Measurements from ENCODE around the gene DLL1.
"Not testable (repeated sequence)": the region's sequence is repeated elsewhere in the genome, so short reads cannot be mapped to it uniquely, and the experiment has no call there.

The DLL1 gene

DNA sequence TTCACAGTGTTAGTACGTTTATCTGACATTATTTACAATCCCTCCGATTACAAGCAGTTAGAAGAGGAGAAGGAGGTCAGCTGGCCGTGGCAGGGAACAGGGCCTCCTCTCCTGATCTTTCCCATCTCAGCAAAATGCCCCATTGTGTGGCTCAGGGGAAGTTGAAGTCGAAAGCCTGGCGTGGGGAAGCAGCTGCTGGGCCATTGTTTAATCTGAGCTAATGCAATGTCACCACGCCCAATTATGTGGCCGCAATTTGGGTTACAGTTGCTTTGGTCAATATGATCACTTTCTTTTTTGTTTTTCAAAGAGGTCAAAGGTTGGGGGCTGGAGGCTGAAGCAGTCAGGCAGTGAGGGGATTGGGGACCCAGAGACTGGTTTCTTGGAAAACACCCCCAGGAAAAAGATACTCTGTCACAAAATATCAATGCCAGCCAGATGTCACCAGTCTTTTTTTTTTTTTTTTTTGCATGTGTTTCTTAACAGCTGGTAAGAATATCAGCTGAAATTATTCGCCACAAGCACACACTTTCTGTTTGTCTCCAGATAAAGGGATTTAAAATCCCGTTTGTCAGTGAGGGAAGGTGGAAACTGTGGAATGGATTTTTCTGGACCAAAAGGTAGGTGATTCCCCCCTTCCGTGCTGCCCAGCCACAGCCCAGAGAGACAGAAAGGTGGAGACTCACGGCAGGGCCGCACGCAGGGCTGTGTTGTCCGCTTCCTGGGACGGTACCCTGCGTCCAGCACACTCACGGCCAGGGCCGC, 24.6 kb downstream of the DLL1 start:
- DNase-seq (ENCODE audit: low read depth), result no peak

GRCh38 chr6:170265655-170266054, 25.2 kb downstream of the DLL1 start:
- no peak for DNase-seq (ENCODE audit: low read depth)

DNA sequence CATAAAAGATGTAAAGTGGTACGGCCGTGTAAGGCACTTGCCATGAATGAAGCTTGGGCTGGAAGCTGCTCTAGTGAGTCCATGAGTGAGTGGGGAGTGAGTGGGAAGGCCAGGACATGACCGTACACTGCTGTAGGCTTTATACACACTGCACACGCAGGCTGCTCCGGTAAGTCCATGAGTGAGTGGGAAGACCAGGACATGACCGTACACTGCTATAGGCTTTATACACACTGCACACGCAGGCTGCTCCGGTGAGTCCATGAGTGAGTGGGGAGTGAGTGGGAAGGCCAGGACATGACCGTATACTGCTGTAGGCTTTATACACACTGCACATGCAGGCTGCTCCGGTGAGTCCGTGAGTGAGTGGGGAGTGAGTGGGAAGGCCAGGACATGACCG, 26.2 kb downstream of the DLL1 start:
- DNase-seq (ENCODE audit: low read depth), result not testable (repeated sequence)

DNA sequence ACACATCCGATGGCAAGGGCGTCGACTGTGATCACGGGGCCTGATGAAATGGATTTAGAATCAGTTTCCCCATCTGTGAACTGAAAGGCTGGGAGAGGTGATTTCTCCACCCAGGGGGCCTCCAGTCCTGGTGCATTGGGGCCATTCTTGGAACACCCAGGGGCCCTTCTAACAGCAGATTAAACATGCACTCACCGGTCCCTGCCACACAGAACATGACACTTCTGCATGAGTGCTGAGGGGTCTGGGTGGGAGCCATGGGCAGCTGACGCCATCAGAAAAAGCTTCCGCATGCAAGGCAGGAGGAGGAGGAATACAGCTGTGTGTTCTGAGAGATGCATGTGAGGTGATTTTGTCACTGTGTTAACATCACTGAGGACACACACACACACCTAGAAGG, 26.8 kb downstream of the DLL1 start:
- DNase-seq (ENCODE audit: low read depth), result no peak

DNA sequence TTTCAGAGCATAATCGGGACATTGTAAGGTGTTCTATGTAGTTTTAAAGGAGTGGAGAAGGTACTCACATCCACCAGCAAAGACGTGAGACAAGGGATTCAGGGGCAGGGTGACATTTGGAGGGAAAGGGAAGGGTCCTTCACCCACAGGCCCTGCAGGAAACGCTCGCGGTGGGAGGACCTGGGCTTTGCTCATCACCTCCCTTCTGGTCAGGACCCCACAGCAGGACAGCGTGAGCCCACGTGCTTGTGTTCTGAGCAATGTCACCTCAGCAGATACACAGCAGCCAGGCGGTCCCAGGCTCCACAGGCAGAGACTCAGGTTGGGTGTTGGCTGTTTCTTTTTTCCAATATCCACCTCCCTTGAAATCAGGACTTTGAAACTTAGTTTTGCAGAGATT, 27.5 kb downstream of the DLL1 start:
- DNase-seq (ENCODE audit: low read depth), result no peak

- no peak for DNase-seq (ENCODE audit: low read depth)
Observed at GRCh38 chr6:170262489-170263088, 28.3 kb downstream of the DLL1 start.

DNA sequence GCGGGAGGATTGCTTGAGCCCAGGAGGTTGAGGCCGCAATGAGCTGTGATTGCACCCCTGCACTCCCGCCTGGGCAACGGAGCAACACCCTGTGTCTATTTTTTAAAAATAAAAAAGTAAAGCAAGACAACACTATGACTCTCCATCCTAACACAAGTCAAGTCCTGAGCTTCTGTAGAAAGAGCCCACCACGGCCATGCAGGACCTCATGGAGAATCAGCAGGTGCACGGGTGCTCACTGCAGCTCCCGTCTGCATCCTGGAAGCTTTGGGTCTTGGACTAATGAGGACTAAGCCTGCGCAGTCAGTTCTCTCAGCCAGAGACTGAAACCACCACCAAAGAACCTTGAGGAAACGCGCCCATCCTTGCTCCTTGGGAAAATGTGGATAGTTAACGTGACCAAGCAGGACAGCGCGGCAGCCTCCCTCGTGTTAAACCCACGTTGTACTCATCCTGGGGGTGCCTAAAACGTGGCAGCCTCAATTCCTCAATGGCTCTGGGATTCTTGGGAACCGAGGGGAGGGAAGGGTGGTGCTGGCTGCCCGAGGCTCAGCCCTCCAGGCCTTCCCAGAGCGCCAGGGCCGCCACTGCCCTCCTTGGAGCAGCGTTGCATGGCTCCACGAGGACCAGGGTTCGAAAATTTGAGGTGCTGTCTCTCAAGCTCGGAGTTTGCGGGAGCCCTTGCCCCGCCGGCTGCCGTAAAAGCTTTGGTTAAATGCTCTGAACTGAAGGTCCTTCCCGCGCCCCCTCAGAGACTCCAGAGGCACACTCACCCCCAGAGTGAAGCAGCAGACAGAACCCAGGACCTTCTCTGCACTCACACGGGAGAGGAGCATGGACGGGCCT, 29.0 kb downstream of the DLL1 start:
- DNase-seq (ENCODE audit: low read depth), result no peak

DNA sequence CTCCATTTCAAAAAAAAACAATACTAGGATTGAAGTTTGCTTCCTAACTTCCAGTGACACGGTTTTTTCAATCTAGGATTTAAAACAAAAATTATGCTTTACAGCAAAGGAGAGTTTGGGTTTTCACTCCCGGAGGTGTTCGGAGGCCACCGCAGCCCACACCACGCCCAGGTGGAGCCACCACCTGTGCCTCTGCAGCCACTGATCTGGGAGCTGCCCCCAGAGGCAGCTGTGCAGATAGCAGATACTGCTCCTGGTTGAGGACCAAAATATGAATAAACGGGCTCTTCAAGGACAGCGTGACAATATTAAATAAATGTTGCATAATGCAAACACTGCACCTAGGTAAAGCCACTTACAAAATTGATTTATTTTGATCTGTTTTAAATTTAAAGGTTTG, 30.2 kb downstream of the DLL1 start:
- no peak for DNase-seq (ENCODE audit: low read depth)

DNA sequence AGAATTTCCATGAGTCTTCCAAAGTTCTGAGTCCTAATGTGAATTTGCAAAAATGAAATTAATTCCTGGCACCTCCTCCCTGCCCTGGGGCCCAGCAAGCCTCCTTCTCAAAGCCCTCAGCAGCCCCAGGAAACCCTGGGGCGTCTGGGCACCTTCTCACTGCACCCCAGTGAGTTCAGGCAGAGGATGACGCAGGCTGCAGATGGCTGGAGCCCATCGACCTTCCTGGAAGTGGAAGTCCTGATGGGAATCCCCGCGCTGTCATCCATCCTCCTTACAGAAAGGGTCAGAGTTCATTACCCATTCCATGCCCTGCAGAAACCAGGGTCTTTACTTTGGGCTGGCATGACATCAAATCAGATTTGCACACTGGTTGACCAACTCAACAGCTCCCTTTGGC, 31.6 kb downstream of the DLL1 start:
- no peak for DNase-seq (ENCODE audit: low read depth)

DNA sequence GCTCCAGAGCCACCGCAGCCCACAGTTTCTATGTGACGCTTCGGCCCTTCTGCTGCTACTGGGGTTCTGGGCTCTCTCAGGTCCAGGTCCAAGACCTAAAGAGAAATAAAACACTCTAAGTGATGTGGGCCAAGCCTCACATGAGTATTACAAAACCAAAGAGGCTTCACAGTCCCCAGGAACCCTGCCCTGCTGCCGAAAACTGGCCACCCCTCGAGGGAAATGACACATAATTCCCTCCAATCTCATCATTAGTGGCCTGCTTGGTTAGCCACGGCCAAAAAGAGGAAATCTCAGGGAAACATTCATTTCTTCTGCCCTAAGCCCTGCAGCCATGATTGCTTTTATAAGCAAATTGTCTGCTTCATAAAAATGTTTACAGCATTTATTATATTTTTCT, 32.5 kb downstream of the DLL1 start:
- no peak for DNase-seq (ENCODE audit: low read depth)

DNA sequence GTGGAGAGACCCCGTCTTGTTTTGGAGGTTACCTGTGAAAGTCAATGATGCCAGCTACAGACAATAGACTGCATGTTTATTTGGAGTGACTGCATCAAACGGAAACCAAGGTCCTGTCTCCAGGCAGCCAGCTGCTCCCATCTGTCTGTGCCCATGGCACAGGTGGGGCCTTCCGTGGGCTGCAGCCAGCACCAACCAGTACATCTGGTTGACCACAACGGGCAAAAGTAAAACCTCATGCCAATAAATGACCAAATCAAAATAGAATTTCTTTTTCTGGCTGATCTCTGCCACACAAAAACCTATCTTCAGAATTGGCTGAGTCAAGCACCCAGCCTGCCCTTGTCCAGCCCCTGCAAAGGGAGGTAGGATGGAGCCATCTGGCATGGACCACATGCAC, 33.5 kb downstream of the DLL1 start:
- no peak for DNase-seq (ENCODE audit: low read depth)

- DNase-seq (ENCODE audit: low read depth), result no peak
Observed at GRCh38 chr6:170256641-170257040, 34.2 kb downstream of the DLL1 start.

GRCh38 chr6:170255426-170256125, 35.3 kb downstream of the DLL1 start:
- DNase-seq (ENCODE audit: low read depth), result no peak

DNA sequence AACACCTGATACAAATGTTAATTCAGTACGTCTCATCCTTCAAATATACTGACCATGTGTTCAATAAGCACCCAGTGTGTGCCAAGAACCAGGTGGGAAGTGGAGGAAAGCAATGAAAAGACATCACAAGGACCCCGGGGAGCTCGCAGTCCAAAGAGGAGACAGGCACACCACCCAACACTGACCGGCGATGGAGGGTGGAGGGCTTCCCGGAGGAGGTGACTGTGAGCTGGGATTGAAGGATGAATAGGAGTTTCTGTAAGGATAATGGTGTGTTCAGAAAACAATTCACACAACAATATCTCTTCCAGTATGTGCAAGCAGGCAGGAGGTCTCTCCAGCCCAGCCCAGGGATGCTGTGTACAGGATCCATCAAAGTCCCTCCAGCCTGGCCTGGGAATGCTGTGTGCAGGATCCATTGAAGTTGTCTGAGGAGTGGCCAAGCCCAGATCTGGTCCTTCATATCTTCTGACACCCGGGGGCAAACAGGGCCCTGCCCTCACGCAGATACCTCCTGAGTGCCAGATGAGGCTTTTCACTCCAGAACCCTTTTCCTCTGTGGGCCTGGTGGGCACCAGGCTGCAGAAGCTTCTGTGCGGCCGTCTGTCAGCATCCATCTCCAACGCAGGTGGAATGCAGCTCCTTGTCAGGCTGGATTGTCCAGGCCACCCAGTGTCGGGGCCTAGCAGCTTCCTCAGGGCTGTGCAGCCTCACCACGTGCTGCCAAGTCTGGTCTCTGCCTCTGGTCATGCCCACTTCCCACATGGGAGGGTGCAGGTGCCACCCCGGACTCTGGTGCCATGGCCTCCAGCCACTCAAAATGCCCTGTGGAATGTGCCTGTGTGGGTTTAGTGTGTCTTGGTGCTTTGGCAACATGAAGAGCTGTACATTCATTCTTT, 36.3 kb downstream of the DLL1 start:
- no peak for DNase-seq (ENCODE audit: low read depth)

- DNase-seq (ENCODE audit: low read depth), result no peak
Observed at GRCh38 chr6:170253910-170254269, 37.0 kb downstream of the DLL1 start.

GRCh38 chr6:170253226-170253909, 37.5 kb downstream of the DLL1 start:
- no peak for DNase-seq (ENCODE audit: low read depth)

GRCh38 chr6:170251776-170252571, 38.9 kb downstream of the DLL1 start:
- no peak for DNase-seq (ENCODE audit: low read depth)

DNA sequence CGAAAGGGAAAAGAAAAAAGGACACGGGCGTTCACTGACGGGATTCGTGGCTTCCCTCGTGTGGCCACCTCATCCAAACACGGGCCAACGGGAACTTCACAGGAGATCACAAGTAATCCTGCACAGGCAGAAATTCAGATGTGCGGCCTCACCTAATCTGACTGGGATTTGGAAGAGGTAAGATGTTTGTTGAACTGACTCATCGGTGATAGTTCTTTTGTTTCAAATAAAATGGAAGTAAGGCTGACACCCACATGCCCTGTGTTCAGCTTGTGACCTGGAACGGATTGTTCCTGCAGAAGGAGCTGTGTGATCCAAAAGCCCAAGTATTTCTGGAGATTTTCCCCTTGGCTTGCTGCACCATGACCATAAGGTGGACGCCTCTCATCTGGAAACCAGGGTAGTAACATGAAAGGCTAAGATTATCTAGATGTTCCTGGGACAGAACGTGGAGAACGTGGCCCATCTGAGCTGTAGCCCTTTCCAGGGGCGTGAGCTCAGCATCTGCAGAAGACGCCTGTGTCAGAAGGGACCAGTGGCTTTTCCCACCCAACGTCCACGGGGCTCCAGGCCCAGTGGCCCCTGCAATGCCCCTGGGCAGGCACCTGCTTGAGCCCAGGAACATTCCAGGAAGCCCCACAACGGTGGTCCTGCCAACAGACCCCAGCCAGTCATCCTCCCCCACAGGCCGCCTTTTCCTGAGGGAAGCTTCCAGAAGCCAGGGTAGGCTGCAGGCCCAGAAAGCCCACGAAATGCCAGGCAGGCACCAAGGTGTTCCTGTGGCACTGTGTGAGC, 39.7 kb downstream of the DLL1 start:
- no peak for DNase-seq (ENCODE audit: low read depth)

- DNase-seq (ENCODE audit: low read depth), result no peak
Observed at GRCh38 chr6:170250455-170250854, 40.4 kb downstream of the DLL1 start.
